Mesothelial cell of epicardium (in vitro differentiated cells): Measurements from ENCODE around the gene FOXS1. TPM values are rescaled to one million over a fixed set of nuclear protein-coding genes. Genes with fewer than 3 reads are reported as not detected.
A peak's percentile ranks its signal among the peaks of the same experiment; 100 is the strongest.

Experiments used
- DNase-seq, 2 experiments: peaks; one replicate each; pipeline ENCODE4 v3.0.0; 2021; ENCODE audit warnings: low spot score in 2 of 2; ENCODE audit not compliant: unreplicated experiment in 2 of 2
- H3K27ac Mint-ChIP-seq: 2 replicates; pipeline ENCODE4 v1.8.0; 2021; ENCODE audit warnings: mixed read lengths
- H3K27me3 Mint-ChIP-seq: 2 replicates; pipeline ENCODE4 v1.8.0; 2021; ENCODE audit warnings: low read depth, mixed read lengths
- H3K36me3 Mint-ChIP-seq: 2 replicates; pipeline ENCODE4 v1.8.0; 2021; ENCODE audit warnings: mixed read lengths
- H3K4me1 Mint-ChIP-seq: 2 replicates; pipeline ENCODE4 v1.8.0; 2021; ENCODE audit warnings: mixed read lengths
- H3K4me3 Mint-ChIP-seq: 2 replicates; pipeline ENCODE4 v1.8.0; 2021; ENCODE audit warnings: mild to moderate bottlenecking, moderate library complexity, mixed read lengths
- H3K9me3 Mint-ChIP-seq: 2 replicates; pipeline ENCODE4 v1.8.0; 2021; ENCODE audit warnings: mixed read lengths
- total RNA-seq: library from RNA; stranded (reverse); gene quantifications from 3 replicates; pipeline ENCODE4 v1.2.1, GENCODE V29; 2021
- TF ChIP-seq, protein P1 (sequence below): fragments of 200-600 bp; sonication (generic); IDR thresholded peaks from one replicate; pipeline ENCODE4 v1.5.0; 2021; ENCODE audit warnings: antibody characterized with exemption; ENCODE audit not compliant: unreplicated experiment

The FOXS1 gene
- total RNA-seq, 1 donor from 2014 or later, result 1.9 TPM

DNA sequence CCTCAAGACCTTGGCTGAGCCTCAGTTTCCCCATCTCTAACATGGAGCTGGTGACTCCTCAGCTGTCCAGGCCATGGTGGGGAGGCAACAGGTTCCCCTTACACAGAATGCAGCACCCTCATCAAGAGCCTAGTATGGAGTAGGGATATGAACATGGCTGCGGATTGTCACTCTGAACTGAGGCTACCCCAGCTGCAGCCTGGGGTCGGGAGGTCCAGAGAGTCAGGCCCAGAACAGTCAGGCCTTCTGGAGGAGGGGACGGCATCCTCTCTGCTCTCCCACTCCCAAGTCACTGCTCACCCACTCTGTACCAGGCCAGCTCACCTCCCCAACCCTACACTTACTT lies 1.4 kb upstream of the FOXS1 start:
- TF ChIP-seq, protein P1, sequence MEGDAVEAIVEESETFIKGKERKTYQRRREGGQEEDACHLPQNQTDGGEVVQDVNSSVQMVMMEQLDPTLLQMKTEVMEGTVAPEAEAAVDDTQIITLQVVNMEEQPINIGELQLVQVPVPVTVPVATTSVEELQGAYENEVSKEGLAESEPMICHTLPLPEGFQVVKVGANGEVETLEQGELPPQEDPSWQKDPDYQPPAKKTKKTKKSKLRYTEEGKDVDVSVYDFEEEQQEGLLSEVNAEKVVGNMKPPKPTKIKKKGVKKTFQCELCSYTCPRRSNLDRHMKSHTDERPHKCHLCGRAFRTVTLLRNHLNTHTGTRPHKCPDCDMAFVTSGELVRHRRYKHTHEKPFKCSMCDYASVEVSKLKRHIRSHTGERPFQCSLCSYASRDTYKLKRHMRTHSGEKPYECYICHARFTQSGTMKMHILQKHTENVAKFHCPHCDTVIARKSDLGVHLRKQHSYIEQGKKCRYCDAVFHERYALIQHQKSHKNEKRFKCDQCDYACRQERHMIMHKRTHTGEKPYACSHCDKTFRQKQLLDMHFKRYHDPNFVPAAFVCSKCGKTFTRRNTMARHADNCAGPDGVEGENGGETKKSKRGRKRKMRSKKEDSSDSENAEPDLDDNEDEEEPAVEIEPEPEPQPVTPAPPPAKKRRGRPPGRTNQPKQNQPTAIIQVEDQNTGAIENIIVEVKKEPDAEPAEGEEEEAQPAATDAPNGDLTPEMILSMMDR, result no peak
- H3K9me3 Mint-ChIP-seq, result no peaks in the 10 kb centered on the region

DNA sequence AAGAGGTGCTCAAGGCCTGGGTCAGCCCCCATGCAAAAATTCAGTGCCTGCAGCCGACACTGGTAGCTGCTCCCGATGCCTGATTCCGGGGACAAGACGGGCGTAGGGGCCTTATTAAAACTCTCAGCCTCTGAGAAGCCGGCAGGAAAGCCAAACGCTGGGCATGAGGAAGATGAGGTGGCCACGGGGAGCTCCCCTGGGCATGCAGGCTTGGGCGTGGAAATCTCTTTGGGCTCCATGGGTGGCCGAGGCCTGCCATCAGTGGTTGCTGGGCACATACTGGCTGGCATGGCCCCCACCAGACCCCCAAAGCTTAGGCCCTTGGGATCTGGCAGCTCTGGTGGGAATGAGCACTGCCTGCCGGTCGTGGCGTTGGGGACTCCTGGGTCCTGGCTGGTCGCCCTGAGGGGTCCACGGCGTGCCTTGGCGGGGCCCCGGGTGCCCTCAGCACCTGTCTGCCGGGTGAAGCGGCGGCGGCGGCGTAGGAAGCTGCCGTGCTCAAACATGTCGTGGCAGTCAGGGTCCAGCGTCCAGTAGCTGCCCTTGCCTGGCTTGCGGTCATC lies 586 bp downstream of the FOXS1 start:
- no peaks in the 10 kb centered on the region for H3K36me3 Mint-ChIP-seq
- H3K4me3 Mint-ChIP-seq, result no peak overlapping the region
- DNase-seq, result no peak
- peaks cover 18% of the 10 kb centered on the region for H3K27me3 Mint-ChIP-seq
- H3K9me3 Mint-ChIP-seq, result no peaks in the 10 kb centered on the region
- TF ChIP-seq, protein P1, result no peak
- H3K4me1 Mint-ChIP-seq, result peaks cover 24% of the 10 kb centered on the region
- no peak overlapping the region for H3K27ac Mint-ChIP-seq

More for the DNA sequence above, 1.4 kb upstream of the FOXS1 start:
- peaks cover 20% of the 10 kb centered on the region for H3K4me1 Mint-ChIP-seq
- H3K4me3 Mint-ChIP-seq, result no peak overlapping the region
- no peak overlapping the region for H3K27ac Mint-ChIP-seq
- no peak for DNase-seq
- no peaks in the 10 kb centered on the region for H3K36me3 Mint-ChIP-seq
- peaks cover 37% of the 10 kb centered on the region for H3K27me3 Mint-ChIP-seq

DNA sequence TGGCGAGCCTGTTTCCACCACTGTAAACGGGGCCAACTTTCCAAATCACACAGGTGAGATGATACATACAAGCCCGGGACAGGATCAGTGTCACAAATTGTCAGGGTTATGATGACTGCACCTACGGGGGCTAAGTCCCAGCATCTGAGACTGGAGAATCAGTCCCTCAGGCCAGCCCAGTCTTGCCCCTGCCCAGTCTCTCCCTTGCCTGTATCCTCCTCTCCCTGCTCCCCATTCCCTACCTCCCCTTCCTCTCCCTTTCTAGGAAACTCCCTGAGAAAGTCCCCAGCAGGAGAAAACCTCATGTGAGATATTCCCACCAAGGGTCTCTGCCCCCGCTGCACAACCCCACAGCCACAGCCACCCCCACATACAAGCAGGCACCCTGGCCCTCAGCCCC lies 1.5 kb downstream of the FOXS1 start:
- peak overlapping the region; percentile 72 for H3K27ac Mint-ChIP-seq
- H3K4me3 Mint-ChIP-seq, result no peak overlapping the region
- no peaks in the 10 kb centered on the region for H3K9me3 Mint-ChIP-seq
- no peaks in the 10 kb centered on the region for H3K36me3 Mint-ChIP-seq
- TF ChIP-seq, protein P1, result no peak
- H3K27me3 Mint-ChIP-seq, result peaks cover 11% of the 10 kb centered on the region
- peaks cover 24% of the 10 kb centered on the region for H3K4me1 Mint-ChIP-seq
- DNase-seq, result no peak

DNA sequence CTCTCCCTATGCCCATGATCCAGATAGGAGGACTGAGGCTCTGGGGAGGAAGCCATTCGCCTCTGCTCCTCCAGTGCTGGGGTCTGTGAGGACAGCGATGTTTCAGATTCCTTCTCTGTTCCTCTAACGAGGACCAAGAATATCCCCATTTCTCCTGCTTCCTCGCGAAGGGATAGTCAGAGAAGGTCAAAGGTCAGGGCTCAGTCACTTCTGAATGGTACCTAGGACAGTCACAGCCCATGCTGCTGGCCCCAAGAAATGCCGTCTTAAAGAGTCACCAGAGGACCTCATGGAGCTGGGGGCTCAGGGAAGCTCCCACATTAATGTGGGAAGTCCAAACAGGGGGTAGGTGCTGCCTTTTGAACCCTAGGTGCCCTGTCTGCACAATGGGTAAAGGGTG lies 2.1 kb downstream of the FOXS1 start:
- H3K4me3 Mint-ChIP-seq, result no peak overlapping the region
- TF ChIP-seq, protein P1, result no peak
- no peak for DNase-seq
- H3K9me3 Mint-ChIP-seq, result no peaks in the 10 kb centered on the region
- H3K36me3 Mint-ChIP-seq, result no peaks in the 10 kb centered on the region
- peaks cover 24% of the 10 kb centered on the region for H3K4me1 Mint-ChIP-seq
- peak overlapping the region; percentile 39 for H3K27ac Mint-ChIP-seq
- H3K27me3 Mint-ChIP-seq, result peaks cover 5% of the 10 kb centered on the region

DNA sequence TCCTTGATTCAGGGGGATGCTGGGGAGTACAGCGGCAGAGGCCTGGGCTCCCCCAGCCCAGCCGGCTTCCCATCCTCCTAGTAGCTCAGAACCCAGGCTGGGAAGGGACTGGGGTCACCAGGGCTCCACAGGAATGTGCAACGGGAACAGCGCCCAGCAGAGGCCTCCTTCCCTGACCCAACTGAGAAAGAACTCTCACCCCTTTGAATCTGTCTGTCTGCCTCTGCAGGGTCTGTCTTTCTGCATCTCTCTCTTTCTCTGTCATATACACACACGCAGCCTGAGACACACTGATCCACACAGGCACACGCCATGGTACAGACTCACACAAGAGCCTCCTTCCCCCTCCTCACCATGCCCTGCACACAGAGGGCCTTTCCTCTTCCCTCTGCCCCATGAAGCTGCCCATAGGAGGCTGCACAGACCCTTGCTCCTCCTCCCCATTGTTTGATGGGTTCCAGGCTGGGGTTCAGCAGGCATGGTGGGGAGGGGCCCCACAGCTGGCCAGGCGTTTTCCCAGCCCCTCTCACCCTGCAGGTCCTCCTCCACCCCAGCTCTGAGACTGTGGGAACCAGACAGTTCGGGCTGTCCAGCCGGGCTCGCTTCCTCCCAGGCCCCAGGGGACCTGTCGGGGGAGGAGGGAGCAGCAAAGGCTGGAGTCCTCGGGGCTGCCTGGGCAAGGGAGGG lies 2.8 kb downstream of the FOXS1 start:
- peak overlapping the region; percentile 80 for H3K27ac Mint-ChIP-seq
- no peaks in the 10 kb centered on the region for H3K36me3 Mint-ChIP-seq
- TF ChIP-seq, protein P1, result no peak
- peaks cover 24% of the 10 kb centered on the region for H3K4me1 Mint-ChIP-seq
- H3K9me3 Mint-ChIP-seq, result no peaks in the 10 kb centered on the region
- H3K4me3 Mint-ChIP-seq, result no peak overlapping the region
- peak in 1 of 2 experiments; percentile 41 for DNase-seq
- H3K27me3 Mint-ChIP-seq, result no peaks in the 10 kb centered on the region
